ENCODE results near the gene TMEM181. TPM values are rescaled to one million over a fixed set of nuclear protein-coding genes. Genes with fewer than 3 reads are reported as not detected.
A peak's percentile ranks its signal among the peaks of the same experiment; 100 is the strongest.

Gene TMEM181
- total and polyA plus RNA-seq, 2 of the 13 experiments (the other 11 are each of a cell fraction or from before 2014, with no cell fraction given) = 59.1 to 108 TPM

- no peak; the same call in 1 of the 2 replicates for TF ChIP-seq KIAA2018 (CRISPR knock-in tag; IDR thresholded peaks at IDR 0.05; ENCODE audit: borderline replicate concordance)
- peak; percentile 90 for TF ChIP-seq FOXP4 (CRISPR knock-in tag; IDR thresholded peaks at IDR 0.05)
- TF ChIP-seq ZNF331 (CRISPR knock-in tag; IDR thresholded peaks at IDR 0.05) = peak; percentile 97
- TF ChIP-seq ZNF20 (CRISPR knock-in tag; IDR thresholded peaks at IDR 0.05) = 0 out of 2 replicates have a peak, but pooled peaks have one; percentile 77
- TF ChIP-seq KDM2A (CRISPR knock-in tag; IDR thresholded peaks at IDR 0.05; ENCODE audit: borderline replicate concordance, low read depth) = peak; percentile 92
- TF ChIP-seq ZNF552 (CRISPR knock-in tag; IDR thresholded peaks at IDR 0.05; ENCODE audit: borderline replicate concordance) = peak; percentile 88
- peak; percentile 100 for TF ChIP-seq NRL (CRISPR knock-in tag; IDR thresholded peaks at IDR 0.05; ENCODE audit: borderline replicate concordance)
- TF ChIP-seq ZFYVE20 (CRISPR knock-in tag; IDR thresholded peaks at IDR 0.05; ENCODE audit: borderline replicate concordance, low read depth) = no peak
- TF ChIP-seq SP140L (CRISPR knock-in tag; IDR thresholded peaks at IDR 0.05; ENCODE audit: borderline replicate concordance) = peak; percentile 85; the same call in 1 of the 2 replicates
- TF ChIP-seq ZNF513 (CRISPR knock-in tag; conservative IDR thresholded peaks at IDR 0.05) = no peak
- no peak for TF ChIP-seq SRSF9 (IDR thresholded peaks at IDR 0.05; ENCODE audit: borderline replicate concordance, insufficient read depth, low read depth, low read length, poor library complexity, severe bottlenecking)
- peak; percentile 98 for TF ChIP-seq HNF4A (CRISPR knock-in tag; IDR thresholded peaks at IDR 0.05)
- peak; percentile 99 for TF ChIP-seq ZNF296 (CRISPR knock-in tag; conservative IDR thresholded peaks at IDR 0.05)
- peak; percentile 98 for TF ChIP-seq ZNF782 (CRISPR knock-in tag; IDR thresholded peaks at IDR 0.05; ENCODE audit: borderline replicate concordance)
- TF ChIP-seq ZNF616 (CRISPR knock-in tag; IDR thresholded peaks at IDR 0.05; ENCODE audit: low read depth) = peak; percentile 98
- peak; percentile 99 for TF ChIP-seq MYC (CRISPR knock-in tag; IDR thresholded peaks at IDR 0.05; ENCODE audit: borderline replicate concordance)
Observed at GRCh38 chr6:158571826-158572652, 12.1 kb downstream of the TMEM181 start (continued).

All from HepG2 (cell line).